Measurements from ENCODE around the gene SCNN1G. TPM values are rescaled to one million over a fixed set of nuclear protein-coding genes. Genes with fewer than 3 reads are reported as not detected.
"Not testable (repeated sequence)": the region's sequence is repeated elsewhere in the genome, so short reads cannot be mapped to it uniquely, and the experiment has no call there.

The SCNN1G gene
- total and polyA plus RNA-seq, 2 experiments from 2014 or later: not detected

- Histone ChIP-seq H3K27ac (no peak overlapping the region), H3F3A (ENCODE audit: insufficient read depth) (0 out of 2 replicates have a peak, but pooled peaks cover 5% of the 10 kb centered on the region), H3K79me2 (ENCODE audit: insufficient read depth) (peaks cover 98% of the 10 kb centered on the region), H4K20me1 (ENCODE audit: insufficient read depth) (0 out of 2 replicates have a peak, but pooled peaks cover 3% of the 10 kb centered on the region), H2AFZ (no peak overlapping the region), H3K9me3 (ENCODE audit: low read depth) (no peaks in the 10 kb centered on the region), H3K4me3 (no peak overlapping the region), H3K4me2 (ENCODE audit: unreplicated experiment) (no peak overlapping the region), H3K9me2 (ENCODE audit: insufficient read depth) (no peaks in the 10 kb centered on the region), H3K9ac (no peak overlapping the region), H3K36me3 (ENCODE audit: low read depth) (no peaks in the 10 kb centered on the region), H3K4me1 (ENCODE audit: insufficient read depth) (peaks cover 13% of the 10 kb centered on the region), H3K27me3 (replicated peaks; ENCODE audit: insufficient read depth) (no peaks in the 10 kb centered on the region)
- DNase-seq: no peak
- WGBS, 2 experiments (ENCODE audit: low coverage in 1 of 2, low lambda C conversion rate in 2 of 2, missing lambda C conversion rate in 2 of 2): 61 to 73% methylated on average over 7 of the region's 7 CpGs
- TF ChIP-seq EZH2phosphoT487 (IDR thresholded peaks at IDR 0.05; ENCODE audit: insufficient read depth, low read depth) (no peak), EZH2 (IDR thresholded peaks at IDR 0.05; ENCODE audit: insufficient read depth, poor library complexity, severe bottlenecking) (no peak)
- in situ Hi-C loops (cut with MboI): no loop called here
Measured at GRCh38 chr16:23141959-23142740, 40.4 kb upstream of the SCNN1G start.

- no peaks in the 10 kb centered on the region for H3K27me3 ChIP-seq (replicated peaks; ENCODE audit: insufficient read depth)
- H4K20me1 ChIP-seq (ENCODE audit: insufficient read depth): 0 out of 2 replicates have a peak, but pooled peaks cover 3% of the 10 kb centered on the region
- H3K27ac ChIP-seq: no peak overlapping the region
- H2AFZ ChIP-seq: no peak overlapping the region
- H3K4me1 ChIP-seq (ENCODE audit: insufficient read depth): peaks cover 18% of the 10 kb centered on the region
- in situ Hi-C loops (cut with MboI): no loop called here
- no peak for DNase-seq
- no peak overlapping the region for H3K9ac ChIP-seq
- H3K36me3 ChIP-seq (ENCODE audit: low read depth): no peaks in the 10 kb centered on the region
- no peak overlapping the region for H3K4me2 ChIP-seq (ENCODE audit: unreplicated experiment)
- TF ChIP-seq EZH2 (IDR thresholded peaks at IDR 0.05; ENCODE audit: insufficient read depth, poor library complexity, severe bottlenecking) (no peak), EZH2phosphoT487 (IDR thresholded peaks at IDR 0.05; ENCODE audit: insufficient read depth, low read depth) (no peak)
- H3K9me2 ChIP-seq (ENCODE audit: insufficient read depth): no peaks in the 10 kb centered on the region
- H3K9me3 ChIP-seq (ENCODE audit: low read depth): no peaks in the 10 kb centered on the region
- peaks cover 98% of the 10 kb centered on the region for H3K79me2 ChIP-seq (ENCODE audit: insufficient read depth)
- 87 to 95% methylated on average over 3 of the region's 3 CpGs for whole genome bisulfite sequencing, 2 experiments (ENCODE audit: low coverage in 1 of 2, low lambda C conversion rate in 2 of 2, missing lambda C conversion rate in 2 of 2)
- 0 out of 2 replicates have a peak, but pooled peaks cover 5% of the 10 kb centered on the region for H3F3A ChIP-seq (ENCODE audit: insufficient read depth)
- H3K4me3 ChIP-seq: no peak overlapping the region
Measured at GRCh38 chr16:23143391-23143790, 39.2 kb upstream of the SCNN1G start.

- DNase-seq; H3F3A ChIP-seq (ENCODE audit: insufficient read depth); H2AFZ ChIP-seq; H3K9ac ChIP-seq; H3K4me3 ChIP-seq; H3K9me2 ChIP-seq (ENCODE audit: insufficient read depth); H3K27ac ChIP-seq; H3K27me3 ChIP-seq (replicated peaks; ENCODE audit: insufficient read depth); H3K36me3 ChIP-seq (ENCODE audit: low read depth); H4K20me1 ChIP-seq (ENCODE audit: insufficient read depth); in situ Hi-C loops (cut with MboI); H3K4me2 ChIP-seq (ENCODE audit: unreplicated experiment); H3K9me3 ChIP-seq (ENCODE audit: low read depth): not testable (repeated sequence)
- peaks cover 90% of the 10 kb centered on the region for H3K79me2 ChIP-seq (ENCODE audit: insufficient read depth)
- peaks cover 18% of the 10 kb centered on the region for H3K4me1 ChIP-seq (ENCODE audit: insufficient read depth)
- 97 to 99% methylated on average over 9 of the region's 9 CpGs for WGBS, 2 experiments (ENCODE audit: low coverage in 1 of 2, low lambda C conversion rate in 2 of 2, missing lambda C conversion rate in 2 of 2)
Measured at GRCh38 chr16:23144393-23144792, 38.2 kb upstream of the SCNN1G start.

DNA sequence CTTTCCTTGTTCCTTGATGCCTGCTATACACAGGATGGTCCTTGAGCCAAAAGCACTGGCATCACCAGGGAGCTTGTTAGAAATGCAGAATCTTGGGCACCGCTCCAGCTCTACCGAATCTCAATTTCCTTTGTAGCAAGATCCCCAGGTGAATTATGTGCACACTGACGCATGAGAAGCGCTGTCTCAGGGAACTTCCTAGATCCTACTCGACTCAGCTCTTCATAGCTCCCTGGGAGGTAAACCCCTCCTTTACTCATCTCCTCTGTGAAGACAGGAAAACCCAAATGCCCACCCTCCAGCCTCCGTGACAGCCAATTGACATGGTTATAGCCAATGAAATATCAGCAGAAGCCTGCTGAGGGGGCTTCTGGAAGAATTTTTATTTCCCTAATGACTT lies 37.4 kb upstream of the SCNN1G start:
- Histone ChIP-seq H3K4me1 (ENCODE audit: insufficient read depth) (peaks cover 18% of the 10 kb centered on the region), H3K4me2 (ENCODE audit: unreplicated experiment) (peak overlapping the region; percentile 21), H3F3A (ENCODE audit: insufficient read depth) (0 out of 2 replicates have a peak, but pooled peaks cover 5% of the 10 kb centered on the region), H3K27ac (no peak overlapping the region), H3K4me3 (no peak overlapping the region), H2AFZ (no peak overlapping the region), H3K36me3 (ENCODE audit: low read depth) (no peaks in the 10 kb centered on the region), H4K20me1 (ENCODE audit: insufficient read depth) (0 out of 2 replicates have a peak, but pooled peaks cover 3% of the 10 kb centered on the region), H3K9ac (no peak overlapping the region), H3K79me2 (ENCODE audit: insufficient read depth) (peaks cover 82% of the 10 kb centered on the region), H3K9me2 (ENCODE audit: insufficient read depth) (no peaks in the 10 kb centered on the region), H3K9me3 (ENCODE audit: low read depth) (no peaks in the 10 kb centered on the region), H3K27me3 (replicated peaks; ENCODE audit: insufficient read depth) (no peaks in the 10 kb centered on the region)
- no peak for DNase-seq
- in situ Hi-C loops (cut with MboI): no loop called here
- 82 to 84% methylated on average over 6 of the region's 6 CpGs for WGBS, 2 experiments (ENCODE audit: low coverage in 1 of 2, low lambda C conversion rate in 2 of 2, missing lambda C conversion rate in 2 of 2)
- TF ChIP-seq EZH2 (IDR thresholded peaks at IDR 0.05; ENCODE audit: insufficient read depth, poor library complexity, severe bottlenecking) (no peak), EZH2phosphoT487 (IDR thresholded peaks at IDR 0.05; ENCODE audit: insufficient read depth, low read depth) (no peak)

Data from GM23248 (cell line).